IMR-90 (cell line): Measurements from ENCODE around the gene SUV39H2. TPM values are rescaled to one million over a fixed set of nuclear protein-coding genes. Genes with fewer than 3 reads are reported as not detected.

ENCODE experiments used
- ATAC-seq: fragments of 200-7000 bp; cut with Tn5 transposase; 2 replicates; pipeline ENCODE4 v1.9.1; 2020; ENCODE audit warnings: low read depth, mild to moderate bottlenecking, moderate library complexity
- BruUV-seq: library from RNA; stranded (reverse); fragments of 400-500 nt; replicated peaks from 2 replicates; lab custom pipeline; 2021; lab: Mats Ljungman, UMichigan
- CTCF ChIA-PET: fragments of 300-600 bp; formaldehyde crosslinking; extraction: SDS; loops from one replicate; lab custom pipeline; 2021; ENCODE audit warnings: antibody characterized with exemption; lab: Yijun Ruan, JAX
- POLR2A ChIA-PET: fragments of 300-600 bp; sonication (Branson Sonifier 250); formaldehyde crosslinking; loops from one replicate; lab custom pipeline; 2022; ENCODE audit warnings: antibody characterized with exemption; ENCODE audit not compliant: unreplicated experiment; lab: Charles Lee
- DNase-seq: peaks from one replicate; pipeline ENCODE4 v3.0.0; 2013
- H2AFZ ChIP-seq: replicated peaks from 2 replicates; pipeline ENCODE3; 2013; ENCODE audit warnings: low read length, mild to moderate bottlenecking; ENCODE audit not compliant: poor library complexity
- H2AK5ac ChIP-seq: 2 replicates; pipeline ENCODE4 v1.6.1; 2013; ENCODE audit warnings: low read depth, low read length, inconsistent platforms
- H2AK9ac ChIP-seq: replicated peaks from 2 replicates; pipeline ENCODE3; 2013; ENCODE audit warnings: mild to moderate bottlenecking, low read depth, low read length, moderate library complexity; ENCODE audit not compliant: poor library complexity
- H2BK120ac ChIP-seq: 2 replicates; pipeline ENCODE4 v1.6.1; 2013; ENCODE audit warnings: low read depth, low read length, inconsistent platforms
- H2BK15ac ChIP-seq: 3 replicates; pipeline ENCODE4 v1.6.1; 2013; ENCODE audit warnings: low read depth, low read length, inconsistent platforms
- H2BK20ac ChIP-seq: 2 replicates; pipeline ENCODE4 v1.6.1; 2013; ENCODE audit warnings: low read depth, mild to moderate bottlenecking, inconsistent platforms, low read length, moderate library complexity
- H2BK5ac ChIP-seq: 2 replicates; pipeline ENCODE4 v1.6.1; 2013; ENCODE audit warnings: mild to moderate bottlenecking, low read depth, low read length, inconsistent platforms; ENCODE audit not compliant: poor library complexity, severe bottlenecking
- H3K14ac ChIP-seq: replicated peaks from 2 replicates; pipeline ENCODE4 v1.6.1; 2013; ENCODE audit warnings: low read depth, low read length, inconsistent platforms
- H3K18ac ChIP-seq: 2 replicates; pipeline ENCODE4 v1.6.1; 2013; ENCODE audit warnings: low read depth, low read length, control low read depth
- H3K23ac ChIP-seq: 2 replicates; pipeline ENCODE4 v1.6.1; 2013; ENCODE audit warnings: low read depth, low read length, inconsistent platforms
- H3K27ac ChIP-seq: 2 replicates; pipeline ENCODE4 v1.5.1; 2013; ENCODE audit warnings: mild to moderate bottlenecking, control low read depth, low read length; ENCODE audit not compliant: insufficient read depth
- H3K27me3 ChIP-seq: 2 replicates; pipeline ENCODE4 v1.6.1; 2013; ENCODE audit warnings: low read length; ENCODE audit not compliant: control insufficient read depth, insufficient read depth
- H3K36me3 ChIP-seq: 2 replicates; pipeline ENCODE4 v1.6.1; 2013; ENCODE audit warnings: low read length, mixed read lengths; ENCODE audit not compliant: control insufficient read depth, insufficient read depth
- H3K4ac ChIP-seq: 2 replicates; pipeline ENCODE4 v1.6.1; 2013; ENCODE audit warnings: low read depth, low read length, inconsistent platforms
- H3K4me1 ChIP-seq: 2 replicates; pipeline ENCODE4 v1.6.1; 2013; ENCODE audit warnings: low read length, mixed read lengths; ENCODE audit not compliant: control insufficient read depth, insufficient read depth
- H3K4me2 ChIP-seq: 2 replicates; pipeline ENCODE4 v1.6.1; 2013; ENCODE audit warnings: low read depth, mild to moderate bottlenecking, control low read depth, low read length, moderate library complexity
- H3K4me3 ChIP-seq: 2 replicates; pipeline ENCODE4 v1.5.1; 2013; ENCODE audit warnings: low read depth, mild to moderate bottlenecking, control low read depth, low read length, moderate library complexity; ENCODE audit not compliant: insufficient read depth
- H3K56ac ChIP-seq: 2 replicates; pipeline ENCODE4 v1.6.1; 2013; ENCODE audit warnings: low read length, inconsistent platforms; ENCODE audit not compliant: insufficient read depth; ENCODE audit errors: extremely low read depth
- H3K79me1 ChIP-seq, 2 experiments: 2 replicates each; pipeline ENCODE4 v1.6.1; 2013; ENCODE audit warnings: low read length in 2 of 2, inconsistent platforms in 1 of 2, low read depth in 1 of 2
- H3K9ac ChIP-seq: 2 replicates; pipeline ENCODE4 v1.6.1; 2013; ENCODE audit warnings: low read depth, low read length, control low read depth
- H3K9me1 ChIP-seq: 2 replicates; pipeline ENCODE4 v1.6.1; 2013; ENCODE audit warnings: low read length, inconsistent platforms; ENCODE audit not compliant: insufficient read depth
- H3K9me3 ChIP-seq: 2 replicates; pipeline ENCODE4 v1.6.1; 2013; ENCODE audit warnings: low read length; ENCODE audit not compliant: control insufficient read depth, insufficient read depth
- H4K20me1 ChIP-seq: 2 replicates; pipeline ENCODE4 v1.6.1; 2013; ENCODE audit warnings: low read length, inconsistent platforms; ENCODE audit not compliant: insufficient read depth
- H4K5ac ChIP-seq: 2 replicates; pipeline ENCODE4 v1.6.1; 2013; ENCODE audit warnings: mild to moderate bottlenecking, low read depth, low read length, control low read depth
- H4K8ac ChIP-seq, 2 experiments: 2 replicates each; pipeline ENCODE4 v1.6.1; 2013; ENCODE audit warnings: low read depth in 2 of 2, low read length in 2 of 2, control low read depth in 1 of 2, inconsistent platforms in 1 of 2
- H4K91ac ChIP-seq: 2 replicates; pipeline ENCODE4 v1.6.1; 2013; ENCODE audit warnings: low read depth, low read length, inconsistent platforms; ENCODE audit not compliant: insufficient read depth
- CHD1 ChIP-seq: IDR thresholded peaks from 2 replicates; pipeline ENCODE4 v1.6.1; 2012; ENCODE audit warnings: low read depth, low read length, improper control_type of control experiment
- MXI1 ChIP-seq: IDR thresholded peaks from 2 replicates; pipeline ENCODE4 v1.6.1; 2012; ENCODE audit warnings: low read depth, mild to moderate bottlenecking, low read length, moderate library complexity, borderline replicate concordance
- NFE2L2 ChIP-seq: fragments of 150-350 bp; IDR thresholded peaks from 2 replicates; pipeline ENCODE4 v1.6.1; 2016; ENCODE audit warnings: low read depth, mild to moderate bottlenecking, low read length
- SMC3 ChIP-seq: fragments of 150-350 bp; IDR thresholded peaks from 2 replicates; pipeline ENCODE4 v1.6.1; 2016; ENCODE audit warnings: low read depth, mild to moderate bottlenecking, antibody characterized with exemption, low read length, moderate library complexity
- WGBS, 2 experiments: methylation state at CpG; one replicate each; pipeline versions ENCODE4 v1.1.5 to v1.1.7; 2013; ENCODE audit warnings: missing lambda C conversion rate in 2 of 2; ENCODE audit not compliant: insufficient read length in 1 of 2; ENCODE audit errors: extremely low coverage in 2 of 2; 5-methylcytosine and 5-hydroxymethylcytosine counted together
- dilution Hi-C: fragments of 300-500 bp; cut with HindIII; formaldehyde crosslinking; loops from one replicate; pipeline ENCODE4 v1.14.3; 2018; ENCODE audit warnings: low sequenced_read_pairs; ENCODE audit not compliant: unreplicated experiment
- in situ Hi-C: fragments of 300-500 bp; cut with MboI; formaldehyde crosslinking; loops from 3 replicates; pipeline ENCODE4 v1.14.3; 2019; ENCODE audit warnings: low sequenced_read_pairs, inconsistent platforms, mixed read lengths
- intact Hi-C: fragments of 100-400 bp; cut with micrococcal nuclease; formaldehyde crosslinking; loops from 2 replicates; pipeline ENCODE4 v1.10.0; 2022
- polyA plus RNA-seq, 3 experiments: library from polyadenylated mRNA; depleted of rRNA; stranded (reverse); fragments of >200 nt; gene quantifications; 2 replicates each; pipeline ENCODE4 v1.2.3, GENCODE V29; 2012; ENCODE audit warnings: low replicate concordance in 1 of 3
- total RNA-seq: library from RNA; depleted of rRNA; stranded (reverse); fragments of >200 nt; gene quantifications from 2 replicates; pipeline ENCODE4 v1.2.3, GENCODE V29; 2012
- TF ChIP-seq, protein P1 (sequence below): fragments of 150-350 bp; IDR thresholded peaks from 2 replicates; pipeline ENCODE4 v1.6.1; 2016; ENCODE audit warnings: low read depth, mild to moderate bottlenecking, low read length, moderate library complexity, borderline replicate concordance

Gene SUV39H2
- total and polyA plus RNA-seq, 2 of the 4 experiments (the other 2 are of a cell fraction), result 5.3 to 14.5 TPM

DNA sequence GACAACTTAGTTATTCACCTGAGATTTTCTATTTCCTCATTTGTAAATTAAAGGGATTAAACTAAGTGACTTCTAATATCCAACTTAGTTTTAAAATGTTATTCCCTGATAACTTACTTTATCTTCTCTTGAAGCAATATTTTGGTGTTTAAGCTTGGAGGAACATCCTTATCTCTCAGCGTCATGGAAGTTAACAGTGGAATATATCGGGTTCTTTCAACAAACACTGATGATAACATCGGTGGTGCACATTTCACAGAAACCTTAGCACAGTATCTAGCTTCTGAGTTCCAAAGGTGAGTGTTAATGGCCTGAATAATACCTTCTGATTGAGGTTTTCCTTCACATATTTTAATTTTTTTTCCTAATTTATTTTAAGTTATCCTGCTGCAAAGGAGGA is 26.4 kb upstream of the SUV39H2 start:
- BruUV-seq, result no TSS peak
- H3K4me1 ChIP-seq, result no peaks in the 10 kb centered on the region
- peaks cover 6% of the 10 kb centered on the region for H3K36me3 ChIP-seq
- in situ Hi-C loops (no loop called here), intact Hi-C loops (no loop called here), dilution Hi-C loops (no loop called here)
- ChIA-PET CTCF (no interaction called here), POLR2A (no interaction called here)
- no peaks in the 10 kb centered on the region; a peak in 1 of 4 replicates for H3K79me1 ChIP-seq
- no peaks in the 10 kb centered on the region for H3K27me3 ChIP-seq
- no peak overlapping the region for H2AK9ac ChIP-seq
- no peak overlapping the region for H4K8ac ChIP-seq
- no peaks in the 10 kb centered on the region for H4K20me1 ChIP-seq
- no peak overlapping the region for H3K9ac ChIP-seq
- DNase-seq (no peak), ATAC-seq (no peak)
- no peak overlapping the region for H3K4ac ChIP-seq
- no peak overlapping the region for H3K18ac ChIP-seq
- H3K4me3 ChIP-seq, result no peak overlapping the region
- H2BK5ac ChIP-seq, result no peak overlapping the region
- H2AK5ac ChIP-seq, result no peak overlapping the region
- H3K56ac ChIP-seq, result no peak overlapping the region
- TF ChIP-seq NFE2L2 (no peak), SMC3 (no peak), MXI1 (no peak), CHD1 (no peak)
- TF ChIP-seq, protein P1, sequence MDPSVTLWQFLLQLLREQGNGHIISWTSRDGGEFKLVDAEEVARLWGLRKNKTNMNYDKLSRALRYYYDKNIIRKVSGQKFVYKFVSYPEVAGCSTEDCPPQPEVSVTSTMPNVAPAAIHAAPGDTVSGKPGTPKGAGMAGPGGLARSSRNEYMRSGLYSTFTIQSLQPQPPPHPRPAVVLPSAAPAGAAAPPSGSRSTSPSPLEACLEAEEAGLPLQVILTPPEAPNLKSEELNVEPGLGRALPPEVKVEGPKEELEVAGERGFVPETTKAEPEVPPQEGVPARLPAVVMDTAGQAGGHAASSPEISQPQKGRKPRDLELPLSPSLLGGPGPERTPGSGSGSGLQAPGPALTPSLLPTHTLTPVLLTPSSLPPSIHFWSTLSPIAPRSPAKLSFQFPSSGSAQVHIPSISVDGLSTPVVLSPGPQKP, result no peak
- no peak overlapping the region for H2BK20ac ChIP-seq
- no peak overlapping the region for H4K5ac ChIP-seq
- no peak overlapping the region for H3K27ac ChIP-seq
- no peaks in the 10 kb centered on the region for H3K9me1 ChIP-seq
- H2BK120ac ChIP-seq, result no peak overlapping the region
- H3K4me2 ChIP-seq, result no peak overlapping the region
- no peak overlapping the region for H2BK15ac ChIP-seq
- H4K91ac ChIP-seq, result no peak overlapping the region
- H3K14ac ChIP-seq, result no peak overlapping the region
- H3K9me3 ChIP-seq, result no peaks in the 10 kb centered on the region
- WGBS, 2 experiments, result no CpG with 5 or more reads among the region's 3 CpGs
- H2AFZ ChIP-seq, result no peak overlapping the region
- no peak overlapping the region for H3K23ac ChIP-seq
